Measurements from ENCODE around the gene RPL36A.

RPL36A gene

GRCh38 chrX:101385795-101386541, 4.8 kb upstream of the RPL36A start, which contains the start of gene BTK:
Gene BTK, minus strand, starts transcription at chrX:101386191. Its CDS starts 10,907 bp downstream, at chrX:101375284.
- DNase-seq (ENCODE audit: low read depth), result peak; percentile 90
- TF ChIP-seq MYC (IDR thresholded peaks at IDR 0.05; ENCODE audit: low read depth, low read length) (peak; percentile 85), CTCF (IDR thresholded peaks at IDR 0.05; ENCODE audit: low read depth, low read length) (no peak), POLR2A (IDR thresholded peaks at IDR 0.05; ENCODE audit: extremely low read depth, insufficient read length) (peak; percentile 68), MAX (IDR thresholded peaks at IDR 0.05; ENCODE audit: low read depth, low read length) (peak; percentile 58; the same call in 1 of the 2 replicates)
- H3K4me3 ChIP-seq (ENCODE audit: low read depth, low read length), result peak within 1 kb of the TSS; percentile 92

GRCh38 chrX:101386542-101386885, 4.3 kb upstream of the RPL36A start:
- H3K4me3 ChIP-seq (ENCODE audit: low read depth, low read length), result peak overlapping the region; percentile 92
- TF ChIP-seq POLR2A (IDR thresholded peaks at IDR 0.05; ENCODE audit: extremely low read depth, insufficient read length), result no peak
- no peak for TF ChIP-seq CTCF (IDR thresholded peaks at IDR 0.05; ENCODE audit: low read depth, low read length)
- no peak for TF ChIP-seq MYC (IDR thresholded peaks at IDR 0.05; ENCODE audit: low read depth, low read length)
- no peak for TF ChIP-seq MAX (IDR thresholded peaks at IDR 0.05; ENCODE audit: low read depth, low read length)
- DNase-seq (ENCODE audit: low read depth), result no peak

GRCh38 chrX:101388604-101389003, 2.2 kb upstream of the RPL36A start:
- no peak for DNase-seq (ENCODE audit: low read depth)
- TF ChIP-seq MYC (IDR thresholded peaks at IDR 0.05; ENCODE audit: low read depth, low read length), result no peak
- no peak for TF ChIP-seq MAX (IDR thresholded peaks at IDR 0.05; ENCODE audit: low read depth, low read length)
- no peak for TF ChIP-seq POLR2A (IDR thresholded peaks at IDR 0.05; ENCODE audit: extremely low read depth, insufficient read length)
- TF ChIP-seq CTCF (IDR thresholded peaks at IDR 0.05; ENCODE audit: low read depth, low read length), result no peak
- no peak overlapping the region for H3K4me3 ChIP-seq (ENCODE audit: low read depth, low read length)

- TF ChIP-seq POLR2A (IDR thresholded peaks at IDR 0.05; ENCODE audit: extremely low read depth, insufficient read length) (no peak), CTCF (IDR thresholded peaks at IDR 0.05; ENCODE audit: low read depth, low read length) (no peak), MAX (IDR thresholded peaks at IDR 0.05; ENCODE audit: low read depth, low read length) (no peak)
- peak overlapping the region; percentile 99 for H3K4me3 ChIP-seq (ENCODE audit: low read depth, low read length)
- DNase-seq (ENCODE audit: low read depth), result no peak
These were observed 1.0 kb downstream of the RPL36A start for GRCh38 chrX:101391831-101392230.

GRCh38 chrX:101393530-101394305, 2.9 kb downstream of the RPL36A start:
- peak overlapping the region; percentile 99 for H3K4me3 ChIP-seq (ENCODE audit: low read depth, low read length)
- DNase-seq (ENCODE audit: low read depth), result no peak
- TF ChIP-seq MAX (IDR thresholded peaks at IDR 0.05; ENCODE audit: low read depth, low read length) (no peak), POLR2A (IDR thresholded peaks at IDR 0.05; ENCODE audit: extremely low read depth, insufficient read length) (peak; percentile 1)

- DNase-seq (ENCODE audit: low read depth), result no peak
- TF ChIP-seq MYC (IDR thresholded peaks at IDR 0.05; ENCODE audit: low read depth, low read length), result no peak
- no peak for TF ChIP-seq CTCF (IDR thresholded peaks at IDR 0.05; ENCODE audit: low read depth, low read length)
- no peak overlapping the region for H3K4me3 ChIP-seq (ENCODE audit: low read depth, low read length)
These were observed 3.6 kb downstream of the RPL36A start for GRCh38 chrX:101394372-101394771.

All from NB4 (cell line).